Eye (tissue), 1 donor: ENCODE results near the gene ZNF76.
"Not testable (repeated sequence)": the region's sequence is repeated elsewhere in the genome, so short reads cannot be mapped to it uniquely, and the experiment has no call there.

Experiments used
- DNase-seq: peaks from one replicate; pipeline ENCODE4 v3.0.0-alpha.2; 2015

Gene ZNF76

GRCh38 chr6:35302604-35303241 is 43.2 kb downstream of the ZNF76 start:
- DNase-seq = no peak

GRCh38 chr6:35304299-35304698 is 44.8 kb downstream of the ZNF76 start:
- DNase-seq = no peak

GRCh38 chr6:35305117-35305516 is 45.6 kb downstream of the ZNF76 start:
- no peak for DNase-seq

- not testable (repeated sequence) for DNase-seq
Measured at GRCh38 chr6:35307138-35307537, 47.6 kb downstream of the ZNF76 start.

- not testable (repeated sequence) for DNase-seq
Measured at GRCh38 chr6:35308543-35308942, 49.0 kb downstream of the ZNF76 start.

GRCh38 chr6:35309611-35310264 is 50.2 kb downstream of the ZNF76 start:
- DNase-seq = no peak

- no peak for DNase-seq
Measured at GRCh38 chr6:35310265-35310831, 50.8 kb downstream of the ZNF76 start.

GRCh38 chr6:35311390-35312075 is 52.0 kb downstream of the ZNF76 start:
- DNase-seq = no peak

GRCh38 chr6:35312076-35312800 is 52.7 kb downstream of the ZNF76 start:
- DNase-seq = no peak

GRCh38 chr6:35312807-35313206 is 53.3 kb downstream of the ZNF76 start:
- DNase-seq = no peak

GRCh38 chr6:35317483-35318195 is 58.1 kb downstream of the ZNF76 start:
- peak; percentile 85 for DNase-seq

GRCh38 chr6:35318196-35319171 is 58.9 kb downstream of the ZNF76 start:
- DNase-seq = peak; percentile 95

GRCh38 chr6:35319346-35320030 is 60.0 kb downstream of the ZNF76 start:
- DNase-seq = no peak

GRCh38 chr6:35320031-35320410 is 60.5 kb downstream of the ZNF76 start:
- DNase-seq = no peak

GRCh38 chr6:35321091-35321490 is 61.6 kb downstream of the ZNF76 start:
- no peak for DNase-seq

- DNase-seq = peak; percentile 63
Measured at GRCh38 chr6:35327349-35328027, 68.0 kb downstream of the ZNF76 start.

GRCh38 chr6:35328108-35328723 is 68.7 kb downstream of the ZNF76 start:
- DNase-seq = no peak

GRCh38 chr6:35328965-35329364 is 69.4 kb downstream of the ZNF76 start:
- not testable (repeated sequence) for DNase-seq

- DNase-seq = no peak
Measured at GRCh38 chr6:35330541-35331119, 71.1 kb downstream of the ZNF76 start.
